Endothelial cell of umbilical vein (primary cell): ENCODE measurements around the gene CYREN.

Source experiments
- EZH2 ChIP-seq: IDR thresholded peaks from 2 replicates; pipeline ENCODE4 v1.6.1; 2012; ENCODE audit warnings: borderline replicate concordance, low read depth, mild to moderate bottlenecking, moderate library complexity, low read length, inconsistent platforms; ENCODE audit not compliant: severe bottlenecking
- JUN ChIP-seq: IDR thresholded peaks from 2 replicates; pipeline ENCODE4 v1.6.1; 2011; ENCODE audit warnings: borderline replicate concordance, low read depth; ENCODE audit not compliant: insufficient read length, insufficient read depth
- POLR2A ChIP-seq: IDR thresholded peaks from 2 replicates; pipeline ENCODE4 v1.6.1; 2012; ENCODE audit warnings: low read depth, mild to moderate bottlenecking, control low read depth, low read length
- POLR2AphosphoS5 ChIP-seq: IDR thresholded peaks from 2 replicates; pipeline ENCODE4 v1.6.1; 2012; ENCODE audit warnings: low read depth, mild to moderate bottlenecking, control low read depth, low read length, moderate library complexity; ENCODE audit not compliant: insufficient read depth
- TF ChIP-seq, protein P1 (sequence below), 2 donors: IDR thresholded peaks; 1 replicate in 1 of 2; 2 replicates in 1 of 2; pipeline ENCODE4 v1.5.1; 2011; ENCODE audit warnings: low read length in 2 of 2, mild to moderate bottlenecking in 2 of 2, moderate library complexity in 2 of 2, control low read depth in 1 of 2, inconsistent platforms in 1 of 2, low read depth in 1 of 2; ENCODE audit not compliant: insufficient read depth in 1 of 2; ENCODE audit errors: extremely low read depth in 1 of 2

DNA sequence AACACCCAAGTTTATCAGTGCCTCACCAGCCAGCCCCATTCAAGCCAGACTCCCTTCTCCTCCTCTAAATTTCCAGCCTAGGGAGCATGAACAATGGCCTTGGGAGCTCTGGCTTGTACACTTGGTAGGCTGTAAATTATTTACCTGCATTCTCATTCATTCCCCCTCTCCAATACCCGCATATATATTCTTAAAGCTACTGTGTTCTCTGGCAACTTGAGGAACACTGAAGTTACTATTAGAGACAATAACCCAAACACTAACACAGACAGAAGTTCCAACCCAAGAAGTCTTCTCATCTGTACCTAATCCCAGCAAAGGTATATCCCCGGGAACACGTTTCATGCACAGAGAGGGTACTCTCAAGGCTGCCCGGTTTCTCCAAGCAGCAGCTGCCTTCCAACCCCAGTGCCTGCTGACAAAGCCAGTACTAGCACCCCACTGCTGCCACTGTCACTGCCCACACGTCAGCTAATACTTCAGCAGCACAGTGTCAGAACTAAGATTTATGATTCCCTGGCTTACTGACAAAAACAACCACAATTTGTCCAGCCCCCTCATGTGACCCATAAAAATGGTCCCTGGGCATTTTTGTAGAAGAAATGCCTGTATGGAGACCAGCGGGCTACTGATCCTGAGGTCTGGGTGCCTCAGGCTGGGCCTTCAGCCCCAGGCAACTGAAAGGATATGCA lies 37.7 kb upstream of the CYREN start:
- TF ChIP-seq, protein P1, sequence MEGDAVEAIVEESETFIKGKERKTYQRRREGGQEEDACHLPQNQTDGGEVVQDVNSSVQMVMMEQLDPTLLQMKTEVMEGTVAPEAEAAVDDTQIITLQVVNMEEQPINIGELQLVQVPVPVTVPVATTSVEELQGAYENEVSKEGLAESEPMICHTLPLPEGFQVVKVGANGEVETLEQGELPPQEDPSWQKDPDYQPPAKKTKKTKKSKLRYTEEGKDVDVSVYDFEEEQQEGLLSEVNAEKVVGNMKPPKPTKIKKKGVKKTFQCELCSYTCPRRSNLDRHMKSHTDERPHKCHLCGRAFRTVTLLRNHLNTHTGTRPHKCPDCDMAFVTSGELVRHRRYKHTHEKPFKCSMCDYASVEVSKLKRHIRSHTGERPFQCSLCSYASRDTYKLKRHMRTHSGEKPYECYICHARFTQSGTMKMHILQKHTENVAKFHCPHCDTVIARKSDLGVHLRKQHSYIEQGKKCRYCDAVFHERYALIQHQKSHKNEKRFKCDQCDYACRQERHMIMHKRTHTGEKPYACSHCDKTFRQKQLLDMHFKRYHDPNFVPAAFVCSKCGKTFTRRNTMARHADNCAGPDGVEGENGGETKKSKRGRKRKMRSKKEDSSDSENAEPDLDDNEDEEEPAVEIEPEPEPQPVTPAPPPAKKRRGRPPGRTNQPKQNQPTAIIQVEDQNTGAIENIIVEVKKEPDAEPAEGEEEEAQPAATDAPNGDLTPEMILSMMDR (IDR thresholded peaks at IDR 0.05; ENCODE audit: extremely low read depth in 1 of 2, insufficient read depth in 1 of 2, low read depth in 1 of 2, low read length in 2 of 2) = no peak
- no peak for TF ChIP-seq POLR2A
- no peak for TF ChIP-seq POLR2AphosphoS5
- no peak for TF ChIP-seq JUN
- no peak for TF ChIP-seq EZH2
